WI38 (cell line): ENCODE measurements around the gene RBPMS2.
"Not testable (repeated sequence)": the region's sequence is repeated elsewhere in the genome, so short reads cannot be mapped to it uniquely, and the experiment has no call there.

Source experiments
- H3K4me3 ChIP-seq: 2 replicates; pipeline ENCODE4 v1.5.1; 2011; ENCODE audit warnings: low read depth, mild to moderate bottlenecking, control low read depth, low read length
- CTCF ChIP-seq: IDR thresholded peaks from 2 replicates; pipeline ENCODE4 v1.5.1; 2012; ENCODE audit warnings: low read depth, mild to moderate bottlenecking, control low read depth, low read length

RBPMS2 gene

GRCh38 chr15:64775551-64776401 lies at the start of gene RBPMS2:
Gene RBPMS2 (minus strand): TSS chr15:64775589. CDS start chr15:64775319, 270 bp downstream.
- H3K4me3 ChIP-seq = peak within 1 kb of the TSS; percentile 52
- no peak for TF ChIP-seq CTCF

- peak overlapping the region; percentile 77 for H3K4me3 ChIP-seq
- no peak for TF ChIP-seq CTCF
These were observed 49.6 kb upstream of the RBPMS2 start for GRCh38 chr15:64824929-64825430.

- no peak overlapping the region for H3K4me3 ChIP-seq
- TF ChIP-seq CTCF = no peak
These were observed 41.1 kb upstream of the RBPMS2 start for GRCh38 chr15:64816452-64816851.

- H3K4me3 ChIP-seq = not testable (repeated sequence)
These were observed 39.6 kb upstream of the RBPMS2 start for GRCh38 chr15:64814965-64815364.

GRCh38 chr15:64814283-64814682 lies 38.9 kb upstream of the RBPMS2 start:
- not testable (repeated sequence) for H3K4me3 ChIP-seq

GRCh38 chr15:64813075-64813474 lies 37.7 kb upstream of the RBPMS2 start:
- no peak for TF ChIP-seq CTCF

GRCh38 chr15:64810497-64811326 lies 35.3 kb upstream of the RBPMS2 start:
- TF ChIP-seq CTCF = no peak
- H3K4me3 ChIP-seq = no peak overlapping the region

More at GRCh38 chr15:64813075-64813474, 37.7 kb upstream of the RBPMS2 start:
- H3K4me3 ChIP-seq = no peak overlapping the region
